GM12872 (cell line): ENCODE results near the gene ANKRA2.

Experiments used
- CTCF ChIP-seq: IDR thresholded peaks from 3 replicates; pipeline ENCODE4 v1.5.1; 2011; ENCODE audit warnings: low read depth, mild to moderate bottlenecking, low read length, moderate library complexity; ENCODE audit not compliant: insufficient read depth

ANKRA2 gene

GRCh38 chr5:73532195-73532594 is 33.2 kb downstream of the ANKRA2 start:
- TF ChIP-seq CTCF: no peak

- no peak for TF ChIP-seq CTCF
Measured at GRCh38 chr5:73531356-73531755, 34.1 kb downstream of the ANKRA2 start.

GRCh38 chr5:73529081-73529480 is 36.4 kb downstream of the ANKRA2 start:
- no peak for TF ChIP-seq CTCF

GRCh38 chr5:73528248-73528647 is 37.2 kb downstream of the ANKRA2 start:
- no peak for TF ChIP-seq CTCF

GRCh38 chr5:73525606-73526203 is 39.7 kb downstream of the ANKRA2 start:
- TF ChIP-seq CTCF: no peak

- TF ChIP-seq CTCF: no peak
Measured at GRCh38 chr5:73523861-73524260, 41.6 kb downstream of the ANKRA2 start.

- TF ChIP-seq CTCF: no peak
Measured at GRCh38 chr5:73522989-73523388, 42.5 kb downstream of the ANKRA2 start.
